Endothelial cell of umbilical vein (primary cell): ENCODE data around the gene PEMT. TPM values are rescaled to one million over a fixed set of nuclear protein-coding genes. Genes with fewer than 3 reads are reported as not detected.

Source experiments
- BruUV-seq: library from RNA; stranded (reverse); fragments of 400-500 nt; replicated peaks from 2 replicates; lab custom pipeline; 2021; lab: Mats Ljungman, UMichigan
- CTCF ChIA-PET: fragments of 300-600, 350-600 bp; sonication (Branson Sonifier 250); formaldehyde crosslinking; loops from one replicate; lab custom pipeline; 2021; ENCODE audit warnings: antibody characterized with exemption, inconsistent platforms; lab: Charles Lee
- POLR2A ChIA-PET: fragments of 300-600, 350-600 bp; sonication (Branson Sonifier 250); formaldehyde crosslinking; loops from one replicate; lab custom pipeline; 2021; ENCODE audit warnings: antibody characterized with exemption, inconsistent platforms; lab: Charles Lee
- DNase-seq: peaks from one replicate; pipeline ENCODE4 v3.0.0-alpha.2; 2011; ENCODE audit warnings: low read depth, low spot score
- FAIRE-seq: peaks from 2 replicates; lab custom pipeline; 2011; peaks lifted over from hg19 to GRCh38; lab: Jason Lieb, UNC
- H2AFZ ChIP-seq: 2 replicates; pipeline ENCODE4 v1.6.0; 2012; ENCODE audit warnings: low read depth, low read length, control low read depth, inconsistent platforms
- H3K27ac ChIP-seq: 2 replicates; pipeline ENCODE4 v1.5.1; 2011; ENCODE audit warnings: low read depth, mild to moderate bottlenecking, control low read depth, low read length, moderate library complexity; ENCODE audit not compliant: insufficient read depth
- H3K27me3 ChIP-seq, 2 experiments: 2 replicates each; pipeline versions ENCODE4 v1.6.0 to v1.6.1; 2011; ENCODE audit warnings: low read length in 2 of 2, mixed read lengths in 1 of 2; ENCODE audit not compliant: control insufficient read depth in 2 of 2, insufficient read depth in 2 of 2
- H3K36me3 ChIP-seq, 2 experiments: 2 replicates in 1 of 2; 3 replicates in 1 of 2; pipeline ENCODE4 v1.5.1; 2011; ENCODE audit warnings: low read length in 2 of 2, mild to moderate bottlenecking in 1 of 2, moderate library complexity in 1 of 2; ENCODE audit not compliant: control insufficient read depth in 2 of 2, insufficient read depth in 2 of 2; ENCODE audit errors: extremely low read depth in 1 of 2
- H3K4me1 ChIP-seq: 3 replicates; pipeline ENCODE4 v1.5.1; 2011; ENCODE audit warnings: mild to moderate bottlenecking, low read length; ENCODE audit not compliant: control insufficient read depth, insufficient read depth; ENCODE audit errors: extremely low read depth
- H3K4me2 ChIP-seq: 2 replicates; pipeline ENCODE4 v1.6.1; 2011; ENCODE audit warnings: low read length, control low read depth, mixed read lengths; ENCODE audit not compliant: insufficient read depth
- H3K4me3 ChIP-seq, 3 experiments: fragments of 200-600 bp in 1 of 3; sonication (generic), shearing (Covaris generic) in 1 of 3; replicated peaks in 1 of 3; 2 replicates each; pipeline ENCODE4 v1.5.1; 2011 to 2016; ENCODE audit warnings: control low read depth in 3 of 3, low read length in 3 of 3, mild to moderate bottlenecking in 2 of 3, inconsistent platforms in 1 of 3, low read depth in 1 of 3, moderate library complexity in 1 of 3; ENCODE audit not compliant: insufficient read depth in 1 of 3
- H3K79me2 ChIP-seq: 2 replicates; pipeline ENCODE4 v1.6.0; 2012; ENCODE audit warnings: low read length, inconsistent platforms; ENCODE audit not compliant: control insufficient read depth, insufficient read depth
- H3K9ac ChIP-seq: replicated peaks from 2 replicates; pipeline ENCODE3; 2011; ENCODE audit warnings: low read length, control low read depth; ENCODE audit not compliant: insufficient read depth; ENCODE audit errors: extremely low read depth
- H3K9me1 ChIP-seq: replicated peaks from 3 replicates; pipeline ENCODE4 v1.6.0; 2011; ENCODE audit warnings: mild to moderate bottlenecking, low read length; ENCODE audit not compliant: control insufficient read depth, insufficient read depth; ENCODE audit errors: extremely low read depth
- H3K9me3 ChIP-seq: replicated peaks from 2 replicates; pipeline ENCODE4 v1.5.1; 2012; ENCODE audit warnings: low read length, inconsistent platforms; ENCODE audit not compliant: control insufficient read depth, insufficient read depth
- H4K20me1 ChIP-seq: replicated peaks from 2 replicates; pipeline ENCODE3; 2011; ENCODE audit warnings: mild to moderate bottlenecking, low read length; ENCODE audit not compliant: control insufficient read depth, insufficient read depth; ENCODE audit errors: extremely low read depth
- CTCF ChIP-seq, 2 donors: IDR thresholded peaks; 1 replicate in 1 of 2; 2 replicates in 1 of 2; pipeline ENCODE4 v1.5.1; 2011; ENCODE audit warnings: low read length in 2 of 2, mild to moderate bottlenecking in 2 of 2, moderate library complexity in 2 of 2, control low read depth in 1 of 2, inconsistent platforms in 1 of 2, low read depth in 1 of 2; ENCODE audit not compliant: insufficient read depth in 1 of 2; ENCODE audit errors: extremely low read depth in 1 of 2
- EZH2 ChIP-seq: IDR thresholded peaks from 2 replicates; pipeline ENCODE4 v1.6.1; 2012; ENCODE audit warnings: borderline replicate concordance, low read depth, mild to moderate bottlenecking, moderate library complexity, low read length, inconsistent platforms; ENCODE audit not compliant: severe bottlenecking
- FOS ChIP-seq: IDR thresholded peaks from 2 replicates; pipeline ENCODE4 v1.6.1; 2011; ENCODE audit warnings: mild to moderate bottlenecking, low read length, moderate library complexity, borderline replicate concordance; ENCODE audit not compliant: insufficient read depth
- GATA2 ChIP-seq: IDR thresholded peaks from 2 replicates; pipeline ENCODE4 v1.7.0; 2011; ENCODE audit warnings: low read depth, mild to moderate bottlenecking, moderate library complexity, mixed read lengths, low read length; ENCODE audit not compliant: insufficient read length, insufficient read depth
- JUN ChIP-seq: IDR thresholded peaks from 2 replicates; pipeline ENCODE4 v1.6.1; 2011; ENCODE audit warnings: borderline replicate concordance, low read depth; ENCODE audit not compliant: insufficient read length, insufficient read depth
- MAX ChIP-seq: IDR thresholded peaks from 2 replicates; pipeline ENCODE4 v1.6.1; 2011; ENCODE audit not compliant: insufficient read depth, insufficient read length
- MYC ChIP-seq: IDR thresholded peaks from one replicate; pipeline ENCODE4 v1.6.1; 2011; ENCODE audit warnings: mild to moderate bottlenecking, low read depth, low read length
- POLR2A ChIP-seq: IDR thresholded peaks from 2 replicates; pipeline ENCODE4 v1.6.1; 2012; ENCODE audit warnings: low read depth, mild to moderate bottlenecking, control low read depth, low read length
- POLR2AphosphoS5 ChIP-seq: IDR thresholded peaks from 2 replicates; pipeline ENCODE4 v1.6.1; 2012; ENCODE audit warnings: low read depth, mild to moderate bottlenecking, control low read depth, low read length, moderate library complexity; ENCODE audit not compliant: insufficient read depth
- dilution Hi-C: fragments of 300-500 bp; cut with MboI; formaldehyde crosslinking; loops from one replicate; pipeline ENCODE4 v1.15.0; 2019; ENCODE audit warnings: low sequenced_read_pairs; ENCODE audit not compliant: extremely low pct_ligation_motif_present
- intact Hi-C: fragments of 100-400 bp; cut with micrococcal nuclease; formaldehyde crosslinking; loops from one replicate; pipeline ENCODE4 v1.10.0; 2022
- polyA plus RNA-seq, 4 experiments: library from polyadenylated mRNA; depleted of rRNA in 3 of 4; stranded (reverse) in 3 of 4; unstranded in 1 of 4; fragments of >200 nt; gene quantifications; 2 replicates each; pipeline versions ENCODE4 v1.2.1 to v1.2.3, GENCODE V29; 2011 to 2012; ENCODE audit warnings: missing spikeins in 1 of 4
- total RNA-seq: library from RNA; stranded (reverse); gene quantifications from 2 replicates; pipeline ENCODE4 v1.2.3, GENCODE V29; 2021

PEMT gene
- total and polyA plus RNA-seq, 2 donors (not counting 3 experiments of a cell fraction or from before 2014, with no cell fraction given): 35.1 to 58.4 TPM

GRCh38 chr17:17558431-17558830 is 33.1 kb downstream of the PEMT start:
- Histone ChIP-seq H3K9me3 (no peaks in the 10 kb centered on the region), H3K27ac (no peak overlapping the region), H3K9ac (no peak overlapping the region), H3K9me1 (no peaks in the 10 kb centered on the region), H3K4me2 (no peak overlapping the region), H3K27me3 (no peaks in the 10 kb centered on the region), H3K4me3 (no peak overlapping the region), H3K4me1 (peaks cover 11% of the 10 kb centered on the region), H4K20me1 (no peaks in the 10 kb centered on the region), H3K79me2 (no peaks in the 10 kb centered on the region), H3K36me3 (no peaks in the 10 kb centered on the region), H2AFZ (no peak overlapping the region)
- CTCF ChIA-PET: interaction anchor here (2.3 to 2.5 kb wide), 2 partner anchors 10 to 62 kb away, joined by 7 to 13 read pairs; partner anchors contain the start of gene RASD1
- DNase-seq (no peak), FAIRE-seq (no peak)
- intact Hi-C loops (no loop called here), dilution Hi-C loops (no loop called here)
- TF ChIP-seq MAX (no peak), FOS (no peak), MYC (no peak), POLR2A (no peak), JUN (no peak), CTCF (IDR thresholded peaks at IDR 0.05; ENCODE audit: extremely low read depth in 1 of 2, insufficient read depth in 1 of 2, low read depth in 1 of 2, low read length in 2 of 2) (no peak), GATA2 (no peak), POLR2AphosphoS5 (no peak), EZH2 (no peak)
- POLR2A ChIA-PET: no interaction called here
- BruUV-seq: no TSS peak
